Activated gamma-delta T cell treated with Interleukin-2 at 50 U/mL for 16 hours (primary cell): ENCODE measurements around the gene MUC5AC.
A peak's percentile ranks its signal among the peaks of the same experiment; 100 is the strongest.
"Not testable (repeated sequence)": the region's sequence is repeated elsewhere in the genome, so short reads cannot be mapped to it uniquely, and the experiment has no call there.

Experiments used
- DNase-seq: peaks from one replicate; pipeline ENCODE4 v3.0.0-alpha.2; 2020

MUC5AC gene

DNA sequence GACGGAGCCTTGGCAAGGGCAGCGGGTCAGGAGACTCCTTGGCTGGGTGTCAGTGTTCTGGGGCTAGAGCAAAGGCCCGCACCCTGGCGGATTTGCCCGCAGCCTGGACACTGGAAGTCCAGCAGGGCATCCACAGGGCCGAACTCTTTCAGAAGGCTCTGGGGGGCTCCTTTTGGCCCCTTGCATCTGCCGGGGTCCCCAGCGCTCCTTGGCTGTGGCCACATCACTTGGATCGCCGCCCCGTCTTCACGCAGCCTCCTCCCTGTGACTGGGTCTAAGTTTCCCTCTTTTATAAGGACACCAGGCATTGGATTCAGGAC, 20.0 kb downstream of the MUC5AC start:
- DNase-seq = no peak

DNA sequence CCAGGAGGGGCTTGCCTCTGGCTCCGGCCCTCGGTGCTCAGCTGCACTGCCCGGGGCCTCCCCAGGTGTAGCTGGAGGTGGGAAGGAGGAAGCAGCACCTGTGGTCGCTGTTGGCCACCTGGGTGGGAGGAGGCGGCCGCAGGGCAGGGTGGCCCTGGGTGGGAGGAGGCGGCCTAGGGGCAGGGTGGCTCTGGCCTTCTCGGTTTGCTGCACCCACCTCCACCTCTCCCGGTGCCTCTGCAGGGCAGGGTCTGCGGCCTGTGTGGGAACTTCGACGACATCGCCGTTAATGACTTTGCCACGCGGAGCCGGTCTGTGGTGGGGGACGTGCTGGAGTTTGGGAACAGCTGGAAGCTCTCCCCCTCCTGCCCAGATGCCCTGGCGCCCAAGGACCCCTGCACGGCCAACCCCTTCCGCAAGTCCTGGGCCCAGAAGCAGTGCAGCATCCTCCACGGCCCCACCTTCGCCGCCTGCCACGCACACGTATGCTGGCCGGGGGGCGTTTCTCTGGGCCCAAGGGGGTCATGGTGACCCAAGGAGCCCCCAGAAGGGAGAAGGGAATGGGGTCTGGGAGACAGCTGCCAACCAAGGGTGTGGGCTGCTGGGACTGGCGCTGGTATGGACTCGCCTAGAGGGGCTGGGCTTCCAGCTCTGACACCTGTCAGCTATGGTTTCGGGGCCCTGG, 20.6 kb downstream of the MUC5AC start:
- no peak for DNase-seq

DNA sequence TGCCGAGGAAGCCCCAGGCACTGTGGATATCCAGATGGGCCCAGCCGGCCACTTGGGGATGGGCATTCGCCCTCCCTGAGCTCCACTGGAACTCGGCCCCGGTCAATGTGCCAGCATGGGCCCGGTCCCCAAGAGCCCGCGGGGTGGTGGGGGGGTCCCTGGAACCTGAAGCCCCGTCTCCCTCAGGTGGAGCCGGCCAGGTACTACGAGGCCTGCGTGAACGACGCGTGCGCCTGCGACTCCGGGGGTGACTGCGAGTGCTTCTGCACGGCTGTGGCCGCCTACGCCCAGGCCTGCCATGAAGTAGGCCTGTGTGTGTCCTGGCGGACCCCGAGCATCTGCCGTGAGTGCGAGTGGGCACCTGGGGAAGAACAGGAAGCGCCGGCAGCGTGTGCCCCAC, 21.2 kb downstream of the MUC5AC start:
- no peak for DNase-seq

DNA sequence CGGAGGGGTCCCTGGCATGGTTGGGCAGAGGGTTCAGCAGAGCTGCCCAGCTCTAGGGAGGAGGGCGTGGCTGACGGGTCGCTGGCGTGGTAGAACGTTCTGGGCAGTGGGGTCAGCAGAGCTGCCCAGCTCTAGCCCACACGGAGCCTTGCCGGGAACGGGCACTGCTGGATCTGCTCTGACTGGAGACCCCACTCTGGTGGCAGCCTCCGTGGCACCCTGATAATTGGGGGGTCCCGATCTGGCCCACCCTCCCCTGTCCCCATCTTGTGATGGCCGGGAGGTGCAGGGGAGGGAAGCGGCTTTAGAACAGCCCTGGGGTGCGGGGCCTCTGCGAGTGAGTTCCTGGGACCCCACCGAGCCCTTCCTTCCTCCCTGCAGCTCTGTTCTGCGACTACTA, 21.9 kb downstream of the MUC5AC start:
- DNase-seq = no peak

DNA sequence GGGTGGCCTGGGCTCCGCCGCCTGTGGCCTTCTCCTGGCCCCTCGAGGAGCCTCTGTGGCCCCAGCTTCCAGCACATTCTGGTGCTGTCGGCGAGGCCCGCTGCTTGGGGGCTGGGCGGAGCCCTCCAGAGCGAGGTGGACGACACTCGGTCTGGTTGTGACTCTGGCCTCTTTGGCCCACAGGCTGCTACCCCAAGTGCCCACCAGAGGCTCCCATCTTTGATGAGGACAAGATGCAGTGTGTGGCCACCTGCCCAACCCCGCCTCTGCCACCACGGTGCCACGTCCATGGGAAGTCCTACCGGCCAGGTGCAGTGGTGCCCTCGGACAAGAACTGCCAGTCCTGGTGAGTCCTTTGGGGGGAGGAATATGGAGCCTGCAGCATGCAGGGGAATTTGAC, 22.4 kb downstream of the MUC5AC start:
- no peak for DNase-seq

DNA sequence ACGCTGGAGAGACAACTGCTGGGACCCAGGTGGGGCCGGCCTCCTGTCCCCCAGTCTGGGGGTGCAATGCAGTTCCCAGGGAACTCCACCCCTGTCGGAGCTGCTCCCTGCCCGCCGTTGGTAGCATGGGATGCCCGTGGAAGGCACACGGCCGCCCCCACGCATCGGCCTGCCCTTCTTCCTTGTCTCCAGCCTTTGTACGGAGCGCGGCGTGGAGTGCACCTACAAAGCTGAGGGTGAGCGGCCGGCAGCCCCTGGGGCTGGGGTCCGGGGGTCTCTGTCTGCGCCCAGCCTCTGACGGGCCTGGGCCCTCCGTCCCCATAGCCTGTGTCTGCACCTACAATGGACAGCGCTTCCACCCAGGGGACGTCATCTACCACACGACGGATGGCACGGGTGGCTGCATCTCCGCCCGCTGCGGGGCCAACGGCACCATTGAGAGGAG, 23.2 kb downstream of the MUC5AC start:
- DNase-seq = no peak

DNA sequence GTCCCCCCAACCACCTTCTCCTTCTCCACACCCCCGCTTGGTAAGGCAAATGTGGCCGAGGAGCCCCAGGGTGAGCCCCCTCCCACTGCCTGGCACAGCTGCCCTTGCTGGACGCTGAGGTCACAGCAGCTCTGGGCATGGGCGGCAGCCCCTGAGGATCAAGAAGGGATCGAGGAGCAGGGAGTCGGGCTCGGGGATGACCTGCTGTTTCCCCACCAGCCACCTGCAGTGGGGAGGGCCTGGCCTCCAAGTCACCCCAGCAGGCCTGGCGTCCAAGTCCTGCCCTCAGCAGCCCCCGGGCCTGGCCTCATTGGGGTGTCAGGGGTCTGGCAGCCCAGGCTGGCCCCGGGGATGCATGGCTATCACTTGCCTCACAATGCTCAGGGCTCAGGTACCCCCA, 23.7 kb downstream of the MUC5AC start:
- DNase-seq = no peak

DNA sequence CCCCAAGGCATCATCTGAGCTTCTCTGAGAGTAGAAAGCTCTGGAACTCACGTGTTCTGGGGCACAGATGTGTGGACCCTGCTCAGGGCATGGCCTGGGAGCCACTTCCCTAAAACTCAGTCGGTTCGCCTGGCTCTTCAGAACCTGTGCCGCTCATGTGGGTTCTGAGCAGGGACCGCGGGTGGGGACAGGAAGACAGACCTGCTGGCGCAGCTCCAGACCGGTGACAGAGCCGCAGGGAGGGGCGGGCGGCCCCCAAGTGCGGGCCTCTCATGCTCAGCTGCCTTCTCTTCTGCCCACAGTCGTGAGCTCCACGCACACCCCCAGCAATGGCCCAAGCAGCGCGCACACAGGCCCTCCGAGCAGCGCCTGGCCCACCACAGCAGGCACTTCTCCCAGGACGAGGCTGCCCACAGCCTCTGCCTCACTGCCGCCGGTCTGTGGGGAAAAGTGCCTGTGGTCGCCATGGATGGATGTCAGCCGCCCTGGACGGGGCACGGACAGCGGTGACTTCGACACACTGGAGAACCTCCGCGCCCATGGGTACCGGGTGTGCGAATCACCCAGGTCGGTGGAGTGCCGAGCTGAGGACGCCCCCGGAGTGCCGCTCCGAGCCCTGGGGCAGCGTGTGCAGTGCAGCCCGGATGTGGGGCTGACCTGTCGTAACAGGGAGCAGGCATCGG, 24.2 kb downstream of the MUC5AC start:
- DNase-seq = no peak

DNA sequence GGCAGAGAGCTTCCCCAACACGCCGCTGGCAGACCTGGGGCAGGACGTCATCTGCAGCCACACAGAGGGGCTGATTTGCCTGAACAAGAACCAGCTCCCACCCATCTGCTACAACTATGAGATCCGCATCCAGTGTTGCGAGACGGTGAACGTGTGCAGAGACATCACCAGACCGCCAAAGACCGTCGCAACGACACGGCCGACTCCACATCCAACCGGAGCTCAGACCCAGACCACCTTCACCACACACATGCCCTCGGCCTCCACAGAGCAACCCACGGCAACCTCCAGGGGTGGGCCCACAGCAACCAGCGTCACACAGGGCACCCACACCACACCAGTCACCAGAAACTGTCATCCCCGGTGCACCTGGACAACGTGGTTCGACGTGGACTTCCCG, 26.4 kb downstream of the MUC5AC start:
- DNase-seq = not testable (repeated sequence)

DNA sequence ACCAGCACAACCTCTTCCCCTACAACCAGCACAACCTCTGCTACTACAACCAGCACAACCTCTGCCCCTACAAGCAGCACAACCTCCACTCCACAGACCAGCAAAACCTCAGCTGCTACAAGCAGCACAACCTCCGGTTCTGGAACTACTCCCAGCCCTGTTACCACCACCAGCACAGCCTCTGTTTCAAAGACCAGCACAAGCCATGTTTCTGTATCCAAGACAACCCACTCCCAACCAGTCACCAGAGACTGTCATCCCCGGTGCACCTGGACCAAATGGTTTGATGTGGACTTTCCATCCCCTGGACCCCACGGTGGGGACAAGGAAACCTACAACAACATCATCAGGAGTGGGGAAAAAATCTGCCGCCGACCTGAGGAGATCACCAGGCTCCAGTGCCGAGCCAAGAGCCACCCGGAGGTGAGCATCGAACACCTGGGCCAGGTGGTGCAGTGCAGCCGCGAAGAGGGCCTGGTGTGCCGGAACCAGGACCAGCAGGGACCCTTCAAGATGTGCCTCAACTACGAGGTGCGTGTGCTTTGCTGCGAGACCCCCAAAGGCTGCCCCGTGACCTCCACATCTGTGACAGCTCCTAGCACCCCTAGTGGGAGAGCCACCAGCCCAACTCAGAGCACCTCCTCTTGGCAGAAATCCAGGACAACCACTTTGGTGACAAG, 30.8 kb downstream of the MUC5AC start:
- not testable (repeated sequence) for DNase-seq

DNA sequence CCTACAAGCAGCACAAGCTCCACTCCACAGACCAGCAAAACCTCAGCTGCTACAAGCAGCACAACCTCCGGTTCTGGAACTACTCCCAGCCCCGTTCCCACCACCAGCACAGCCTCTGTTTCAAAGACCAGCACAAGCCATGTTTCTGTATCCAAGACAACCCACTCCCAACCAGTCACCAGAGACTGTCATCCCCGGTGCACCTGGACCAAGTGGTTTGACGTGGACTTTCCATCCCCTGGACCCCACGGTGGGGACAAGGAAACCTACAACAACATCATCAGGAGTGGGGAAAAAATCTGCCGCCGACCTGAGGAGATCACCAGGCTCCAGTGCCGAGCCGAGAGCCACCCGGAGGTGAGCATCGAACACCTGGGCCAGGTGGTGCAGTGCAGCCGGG, 32.1 kb downstream of the MUC5AC start:
- DNase-seq = not testable (repeated sequence)

DNA sequence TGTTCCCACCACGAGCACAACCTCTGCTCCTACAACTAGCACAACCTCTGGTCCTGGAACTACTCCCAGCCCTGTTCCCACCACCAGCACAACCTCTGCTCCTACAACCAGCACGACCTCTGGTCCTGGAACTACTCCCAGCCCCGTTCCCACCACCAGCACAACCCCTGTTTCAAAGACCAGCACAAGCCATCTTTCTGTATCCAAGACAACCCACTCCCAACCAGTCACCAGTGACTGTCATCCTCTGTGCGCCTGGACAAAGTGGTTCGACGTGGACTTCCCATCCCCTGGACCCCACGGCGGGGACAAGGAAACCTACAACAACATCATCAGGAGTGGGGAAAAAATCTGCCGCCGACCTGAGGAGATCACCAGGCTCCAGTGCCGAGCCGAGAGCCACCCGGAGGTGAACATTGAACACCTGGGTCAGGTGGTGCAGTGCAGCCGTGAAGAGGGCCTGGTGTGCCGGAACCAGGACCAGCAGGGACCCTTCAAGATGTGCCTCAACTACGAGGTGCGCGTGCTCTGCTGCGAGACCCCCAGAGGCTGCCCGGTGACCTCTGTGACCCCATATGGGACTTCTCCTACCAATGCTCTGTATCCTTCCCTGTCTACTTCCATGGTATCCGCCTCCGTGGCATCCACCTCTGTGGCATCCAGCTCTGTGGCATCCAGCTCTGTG, 34.2 kb downstream of the MUC5AC start:
- not testable (repeated sequence) for DNase-seq

DNA sequence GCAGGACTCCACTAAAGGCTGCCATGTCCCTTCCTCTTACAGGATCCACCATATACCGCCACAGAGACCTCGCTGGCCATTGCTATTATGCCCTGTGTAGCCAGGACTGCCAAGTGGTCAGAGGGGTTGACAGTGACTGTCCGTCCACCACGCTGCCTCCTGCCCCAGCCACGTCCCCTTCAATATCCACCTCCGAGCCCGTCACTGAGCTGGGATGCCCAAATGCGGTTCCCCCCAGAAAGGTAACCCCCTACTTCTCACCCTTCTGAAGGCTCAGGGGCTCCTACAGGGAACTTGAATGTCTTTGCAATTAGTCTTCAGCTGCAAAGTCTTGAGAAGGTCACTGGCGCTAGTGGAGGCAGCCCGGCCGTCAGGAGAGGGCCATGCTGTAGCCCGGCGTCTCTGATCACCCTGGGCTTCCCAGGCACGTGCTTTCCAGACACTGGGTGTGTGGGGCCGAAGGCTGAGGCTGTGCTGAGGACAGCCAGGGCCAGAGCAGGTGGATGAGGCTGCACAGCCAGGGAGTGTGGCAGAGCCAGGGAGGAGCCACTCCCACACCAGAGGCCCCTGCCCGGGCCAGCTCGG, 35.1 kb downstream of the MUC5AC start:
- no peak for DNase-seq

DNA sequence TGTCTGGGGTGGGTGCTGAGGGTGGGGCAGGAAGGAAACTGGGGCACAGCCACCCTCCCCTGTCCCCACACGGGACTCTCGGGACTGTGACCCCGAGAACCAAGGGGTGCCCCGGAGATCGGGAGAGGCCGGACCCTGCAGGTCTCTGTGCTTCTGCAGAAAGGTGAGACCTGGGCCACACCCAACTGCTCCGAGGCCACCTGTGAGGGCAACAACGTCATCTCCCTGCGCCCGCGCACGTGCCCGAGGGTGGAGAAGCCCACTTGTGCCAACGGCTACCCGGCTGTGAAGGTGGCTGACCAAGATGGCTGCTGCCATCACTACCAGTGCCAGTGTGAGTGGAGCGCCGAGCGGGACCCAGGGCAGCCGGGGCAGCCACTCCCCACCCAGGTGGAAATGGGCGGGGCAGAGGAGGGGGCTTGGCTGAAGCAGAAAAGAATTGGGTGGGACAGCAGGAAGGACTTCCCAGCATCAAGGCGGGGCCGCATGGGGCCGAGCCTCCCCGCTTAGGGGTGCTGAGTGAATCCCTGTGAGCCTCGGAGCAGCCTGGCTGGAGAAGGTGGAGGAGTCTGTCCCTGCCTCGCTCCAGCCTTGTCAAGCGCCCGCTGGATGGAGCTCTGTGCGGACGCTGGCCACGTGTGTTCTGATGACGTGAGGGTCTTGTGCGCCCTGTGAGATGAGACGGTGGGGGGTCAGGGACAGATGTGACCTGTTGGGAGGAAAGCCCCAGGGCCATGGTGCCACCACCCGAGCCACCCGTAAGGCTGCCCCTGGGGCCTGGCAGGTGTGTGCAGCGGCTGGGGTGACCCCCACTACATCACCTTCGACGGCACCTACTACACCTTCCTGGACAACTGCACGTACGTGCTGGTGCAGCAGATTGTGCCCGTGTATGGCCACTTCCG, 35.8 kb downstream of the MUC5AC start:
- no peak for DNase-seq

DNA sequence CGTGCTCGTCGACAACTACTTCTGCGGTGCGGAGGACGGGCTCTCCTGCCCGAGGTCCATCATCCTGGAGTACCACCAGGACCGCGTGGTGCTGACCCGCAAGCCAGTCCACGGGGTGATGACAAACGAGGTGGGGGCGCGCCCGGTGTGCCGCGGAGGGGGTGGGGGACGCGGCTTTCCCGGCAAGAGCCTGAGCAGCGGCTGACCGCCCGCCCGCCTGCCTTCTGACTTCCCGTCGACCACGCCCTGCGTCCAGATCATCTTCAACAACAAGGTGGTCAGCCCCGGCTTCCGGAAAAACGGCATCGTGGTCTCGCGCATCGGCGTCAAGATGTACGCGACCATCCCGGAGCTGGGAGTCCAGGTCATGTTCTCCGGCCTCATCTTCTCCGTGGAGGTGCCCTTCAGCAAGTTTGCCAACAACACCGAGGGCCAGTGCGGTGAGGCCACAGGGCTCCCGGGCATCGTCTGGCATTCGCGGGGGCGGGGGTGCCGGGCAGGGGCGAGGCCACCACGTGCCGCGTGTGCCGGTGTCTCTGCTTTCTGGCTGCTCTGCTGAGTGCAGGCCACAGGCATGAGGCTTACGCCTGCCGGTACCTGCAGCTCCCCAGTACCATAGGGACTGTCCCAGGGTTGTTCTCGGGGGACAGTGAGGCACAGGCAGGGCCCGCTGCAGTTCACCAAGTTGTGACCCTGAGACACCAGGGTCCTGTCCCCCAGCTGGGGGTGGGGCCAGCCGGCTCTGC, 36.7 kb downstream of the MUC5AC start:
- DNase-seq = no peak

DNA sequence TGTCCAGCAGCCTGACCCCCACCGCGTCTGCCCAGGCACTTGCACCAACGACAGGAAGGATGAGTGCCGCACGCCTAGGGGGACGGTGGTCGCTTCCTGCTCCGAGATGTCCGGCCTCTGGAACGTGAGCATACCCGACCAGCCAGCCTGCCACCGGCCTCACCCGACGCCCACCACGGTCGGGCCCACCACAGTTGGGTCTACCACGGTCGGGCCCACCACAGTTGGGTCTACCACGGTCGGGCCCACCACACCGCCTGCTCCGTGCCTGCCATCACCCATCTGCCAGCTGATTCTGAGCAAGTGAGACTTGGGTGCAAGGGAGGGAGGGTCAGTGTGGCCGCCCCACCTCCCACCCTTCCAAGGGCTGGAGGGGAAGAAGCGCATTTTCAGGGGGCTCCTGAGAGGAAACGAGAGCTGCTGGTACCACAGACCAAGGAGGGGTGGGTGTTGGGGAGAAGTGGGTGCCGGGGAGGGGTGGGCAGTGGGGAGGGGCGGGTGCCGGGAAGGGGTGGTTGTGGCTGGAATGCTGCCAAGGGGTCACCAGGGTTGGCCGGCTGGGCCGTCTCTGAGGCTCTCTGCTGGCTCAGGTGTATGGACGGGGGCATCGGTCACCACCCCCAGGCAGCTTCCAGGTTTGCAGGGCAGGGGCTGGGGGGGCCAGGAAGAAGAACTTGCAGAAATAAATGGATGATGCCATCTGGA, 37.4 kb downstream of the MUC5AC start:
- DNase-seq = no peak

DNA sequence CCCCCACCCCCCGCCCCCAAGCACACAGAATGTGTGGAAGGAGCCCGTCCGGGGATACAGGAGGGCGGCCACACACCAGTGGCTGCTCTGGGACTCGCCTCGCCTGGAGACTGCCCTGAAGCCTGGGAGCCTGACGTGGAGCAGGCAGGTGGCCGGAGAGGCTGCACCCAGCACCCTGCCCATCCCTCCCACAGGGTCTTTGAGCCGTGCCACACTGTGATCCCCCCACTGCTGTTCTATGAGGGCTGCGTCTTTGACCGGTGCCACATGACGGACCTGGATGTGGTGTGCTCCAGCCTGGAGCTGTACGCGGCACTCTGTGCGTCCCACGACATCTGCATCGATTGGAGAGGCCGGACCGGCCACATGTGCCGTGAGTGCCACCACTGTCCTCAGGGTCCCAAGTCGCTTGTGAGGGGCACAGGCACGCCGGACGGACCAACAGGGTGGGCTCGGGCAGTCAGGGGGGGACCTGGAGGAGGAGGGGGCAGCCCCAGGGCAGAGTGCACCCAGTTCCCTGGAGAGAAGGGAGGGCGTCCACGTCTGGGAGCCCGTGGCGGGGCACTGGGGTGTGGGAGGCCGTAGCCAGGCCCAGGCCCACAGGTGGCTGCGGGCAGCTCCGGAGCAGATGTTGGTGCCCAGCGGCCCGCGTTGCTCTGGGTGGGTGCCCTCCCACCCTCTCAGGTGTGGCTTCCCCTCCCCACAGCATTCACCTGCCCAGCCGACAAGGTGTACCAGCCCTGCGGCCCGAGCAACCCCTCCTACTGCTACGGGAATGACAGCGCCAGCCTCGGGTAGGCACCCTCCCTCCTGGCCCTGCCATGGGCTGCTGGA, 38.1 kb downstream of the MUC5AC start:
- no peak for DNase-seq

DNA sequence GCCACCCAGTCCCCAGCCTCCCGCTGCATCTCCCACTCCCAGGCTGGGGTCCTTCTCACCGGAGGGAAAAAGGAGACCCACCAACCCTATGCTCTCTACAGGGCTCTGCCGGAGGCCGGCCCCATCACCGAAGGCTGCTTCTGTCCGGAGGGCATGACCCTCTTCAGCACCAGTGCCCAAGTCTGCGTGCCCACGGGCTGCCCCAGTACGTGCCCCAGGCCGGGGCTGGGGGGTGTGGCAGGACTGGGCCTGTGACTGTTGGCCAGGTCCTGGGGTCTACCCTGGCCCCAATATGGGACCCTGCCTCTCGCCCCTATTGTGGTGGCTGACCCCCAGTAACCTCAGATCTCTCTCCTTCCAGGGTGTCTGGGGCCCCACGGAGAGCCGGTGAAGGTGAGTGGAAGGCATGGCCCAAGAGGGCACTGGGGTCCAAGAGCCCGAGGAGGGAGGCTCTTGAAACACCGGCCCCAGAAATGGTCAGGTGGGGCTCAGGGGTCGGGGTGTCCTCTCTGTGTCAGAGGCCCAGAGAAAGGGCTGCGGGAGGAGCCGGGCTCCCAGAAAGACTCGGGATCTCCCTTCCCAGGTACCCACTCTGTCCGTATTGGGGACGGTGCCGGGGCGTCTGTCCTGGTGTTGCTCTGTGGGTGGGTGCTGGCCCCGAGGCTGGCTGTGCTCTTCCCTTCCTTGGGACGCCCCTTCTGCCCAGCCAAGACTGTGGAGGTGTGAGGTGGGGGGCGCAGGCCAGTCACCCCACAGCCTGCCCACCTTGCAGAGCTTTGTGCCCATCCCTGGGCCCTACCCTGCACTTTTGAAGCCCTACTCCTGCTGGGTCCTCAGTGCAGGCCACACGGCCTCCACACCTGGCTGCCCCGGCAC, 39.0 kb downstream of the MUC5AC start:
- DNase-seq = peak; percentile 3

DNA sequence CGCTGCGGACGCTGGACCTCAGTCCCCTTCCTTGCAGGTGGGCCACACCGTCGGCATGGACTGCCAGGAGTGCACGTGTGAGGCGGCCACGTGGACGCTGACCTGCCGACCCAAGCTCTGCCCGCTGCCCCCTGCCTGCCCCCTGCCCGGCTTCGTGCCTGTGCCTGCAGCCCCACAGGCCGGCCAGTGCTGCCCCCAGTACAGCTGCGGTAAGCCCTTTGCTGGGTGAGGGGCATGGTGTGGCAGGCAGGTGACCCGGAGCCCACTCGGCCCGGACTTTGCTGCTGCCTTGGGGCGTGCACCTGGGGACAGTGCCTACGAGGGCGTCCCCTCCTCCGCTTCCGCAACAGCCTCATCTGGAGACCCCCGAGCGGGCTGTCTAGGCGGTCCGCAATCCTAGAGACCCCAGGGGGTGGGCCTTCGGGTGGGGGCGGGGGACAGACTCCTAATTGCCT, 39.7 kb downstream of the MUC5AC start:
- DNase-seq = peak; percentile 3
